Activated naive CD8-positive, alpha-beta T cell treated with anti-CD3 and anti-CD28 coated beads, Interleukin-2, amount 10 ng/mL, durations not matched to agents 7 days and 5 days (primary cell): ENCODE measurements around the gene LHFPL2. TPM values are rescaled to one million over a fixed set of nuclear protein-coding genes. Genes with fewer than 3 reads are reported as not detected.
"Not testable (repeated sequence)": the region's sequence is repeated elsewhere in the genome, so short reads cannot be mapped to it uniquely, and the experiment has no call there.

Source experiments
- ATAC-seq: fragments of 150-1000 bp; cut with Tn5 transposase; one replicate; pipeline ENCODE4 v1.10.0; 2021; ENCODE audit warnings: low read depth, moderate library complexity
- POLR2A ChIA-PET: fragments of 350-600 bp; sonication (Branson Sonifier 250); formaldehyde crosslinking; loops from one replicate; lab custom pipeline; 2021; ENCODE audit warnings: antibody characterized with exemption; lab: Charles Lee
- DNase-seq: peaks from one replicate; pipeline ENCODE4 v3.0.0; 2021
- H3K27ac Mint-ChIP-seq: one replicate; pipeline ENCODE4 v1.8.0; 2022; ENCODE audit warnings: mild to moderate bottlenecking, mixed read lengths
- H3K27me3 Mint-ChIP-seq: one replicate; pipeline ENCODE4 v1.8.0; 2022; ENCODE audit warnings: mild to moderate bottlenecking, moderate library complexity, mixed read lengths
- H3K36me3 Mint-ChIP-seq: one replicate; pipeline ENCODE4 v1.8.0; 2021; ENCODE audit warnings: mild to moderate bottlenecking, mixed read lengths
- H3K4me1 Mint-ChIP-seq: one replicate; pipeline ENCODE4 v1.8.0; 2021; ENCODE audit warnings: mixed read lengths
- H3K4me3 Mint-ChIP-seq: one replicate; pipeline ENCODE4 v1.8.0; 2022; ENCODE audit warnings: mild to moderate bottlenecking, moderate library complexity, mixed read lengths
- H3K9me3 Mint-ChIP-seq: one replicate; pipeline ENCODE4 v1.8.0; 2021; ENCODE audit warnings: mixed read lengths
- total RNA-seq, 2 experiments: library from RNA; stranded (reverse); gene quantifications; one replicate each; pipeline ENCODE4 v1.2.3, GENCODE V29; 2021

Gene LHFPL2
- total RNA-seq, 2 experiments from 2014 or later: 2.4 to 2.8 TPM

DNA sequence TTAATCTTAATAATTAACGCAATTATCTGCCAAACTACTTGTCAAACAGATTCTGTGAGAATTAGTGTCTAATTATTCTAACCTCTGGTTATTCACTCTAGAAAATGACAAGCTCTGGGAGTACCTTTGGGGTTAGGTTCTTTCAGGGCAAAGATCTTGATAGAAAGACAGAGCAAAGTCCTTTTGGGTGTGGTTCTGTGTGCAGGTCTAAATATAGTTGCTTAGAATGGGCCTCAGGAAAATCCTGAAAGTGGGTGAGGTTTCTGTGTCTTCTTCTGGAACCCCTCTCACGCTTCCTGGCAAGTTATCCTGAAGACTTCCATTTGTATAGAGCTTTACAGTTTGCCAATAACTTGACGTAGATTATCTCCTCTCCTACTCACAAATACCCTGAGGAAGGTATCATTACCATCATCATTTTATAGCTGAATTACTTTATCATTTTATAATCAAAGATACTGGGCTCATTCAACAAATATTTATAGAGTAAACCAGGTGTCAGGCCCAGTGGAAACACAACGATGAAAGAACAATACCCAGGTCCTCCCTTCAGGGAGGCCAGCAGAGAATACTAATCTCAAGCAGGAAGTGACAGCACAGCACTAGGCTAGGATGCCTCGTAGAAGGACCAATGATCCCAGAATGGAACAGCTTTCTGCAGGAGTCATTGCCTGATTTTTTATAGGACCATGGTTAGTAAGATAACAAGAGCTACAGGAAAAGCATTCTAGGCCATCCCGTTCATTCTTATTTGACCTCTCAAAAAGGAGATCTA, 27.6 kb upstream of the LHFPL2 start:
- Mint-ChIP-seq H3K36me3 (no peaks in the 10 kb centered on the region), H3K27me3 (peaks cover 7% of the 10 kb centered on the region), H3K4me1 (no peaks in the 10 kb centered on the region), H3K9me3 (no peaks in the 10 kb centered on the region), H3K27ac (no peak overlapping the region), H3K4me3 (no peak overlapping the region)
- ATAC-seq (no peak), DNase-seq (no peak)
- POLR2A ChIA-PET: no interaction called here

DNA sequence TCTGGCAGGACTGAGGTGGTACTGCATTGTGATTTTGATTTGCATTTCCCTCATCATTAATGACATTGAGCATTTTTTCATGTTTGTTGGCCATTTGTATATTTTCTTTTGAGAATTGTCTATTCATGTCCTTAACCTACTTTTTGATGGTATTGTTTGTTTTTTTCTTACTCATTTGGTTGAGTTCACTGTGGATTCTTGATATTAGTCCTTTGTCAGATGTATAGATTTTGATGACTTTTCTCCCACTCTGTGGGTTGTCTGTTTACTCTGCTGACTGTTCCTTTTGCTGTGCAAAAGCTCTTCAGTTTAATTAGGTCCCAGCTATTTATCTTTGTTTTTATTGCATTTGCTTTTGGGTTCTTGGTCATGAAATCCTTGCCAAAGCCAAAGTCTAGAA, 25.3 kb upstream of the LHFPL2 start:
- DNase-seq, H3K4me3 Mint-ChIP-seq, H3K36me3 Mint-ChIP-seq, POLR2A ChIA-PET, H3K9me3 Mint-ChIP-seq, H3K4me1 Mint-ChIP-seq, ATAC-seq, H3K27me3 Mint-ChIP-seq, H3K27ac Mint-ChIP-seq: not testable (repeated sequence)

DNA sequence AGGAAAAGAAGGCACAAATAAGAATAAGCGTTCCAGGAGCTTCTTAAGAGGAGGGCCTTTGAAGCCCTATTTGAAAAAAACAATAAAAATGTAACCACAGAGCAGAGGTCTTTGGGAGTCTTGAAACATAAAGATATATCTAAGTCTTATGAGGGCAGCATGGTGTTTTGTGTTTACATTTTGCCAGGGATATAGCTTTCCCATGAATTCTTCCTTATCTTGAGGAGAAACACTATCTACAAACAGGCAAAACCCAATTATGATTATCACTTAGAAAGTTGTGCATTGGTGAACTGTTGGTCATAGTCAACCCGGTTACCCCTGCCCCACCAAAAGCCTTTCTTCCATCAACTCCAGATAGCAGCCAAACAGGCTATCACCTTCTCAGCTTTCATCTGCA, 23.6 kb upstream of the LHFPL2 start:
- Mint-ChIP-seq H3K36me3 (no peaks in the 10 kb centered on the region), H3K27me3 (peaks cover 7% of the 10 kb centered on the region), H3K9me3 (no peaks in the 10 kb centered on the region), H3K4me3 (no peak overlapping the region), H3K27ac (no peak overlapping the region), H3K4me1 (no peaks in the 10 kb centered on the region)
- ATAC-seq (no peak), DNase-seq (no peak)
- POLR2A ChIA-PET: no interaction called here

DNA sequence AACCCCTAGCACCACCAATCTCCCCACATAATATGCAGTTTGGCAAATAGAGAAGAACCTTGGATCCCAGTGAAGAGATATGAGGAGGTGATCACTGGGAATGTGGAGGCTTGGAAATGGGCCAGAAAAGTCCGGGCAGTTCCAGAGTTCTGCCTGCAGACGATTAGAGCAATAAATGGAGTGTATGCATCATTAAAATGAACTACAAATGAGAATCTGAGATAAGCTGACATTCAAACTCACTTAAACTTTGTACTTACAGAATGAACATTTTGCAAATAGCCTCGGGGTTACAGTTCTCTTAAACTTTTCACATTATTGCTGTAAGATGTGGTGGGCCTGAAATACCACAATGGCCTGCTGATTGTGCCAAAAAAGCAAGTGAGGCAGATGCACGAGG, 23.0 kb upstream of the LHFPL2 start:
- Mint-ChIP-seq H3K4me1 (no peaks in the 10 kb centered on the region), H3K9me3 (no peaks in the 10 kb centered on the region), H3K4me3 (no peak overlapping the region), H3K27ac (no peak overlapping the region), H3K36me3 (no peaks in the 10 kb centered on the region), H3K27me3 (peaks cover 5% of the 10 kb centered on the region)
- DNase-seq (no peak), ATAC-seq (no peak)
- POLR2A ChIA-PET: no interaction called here

DNA sequence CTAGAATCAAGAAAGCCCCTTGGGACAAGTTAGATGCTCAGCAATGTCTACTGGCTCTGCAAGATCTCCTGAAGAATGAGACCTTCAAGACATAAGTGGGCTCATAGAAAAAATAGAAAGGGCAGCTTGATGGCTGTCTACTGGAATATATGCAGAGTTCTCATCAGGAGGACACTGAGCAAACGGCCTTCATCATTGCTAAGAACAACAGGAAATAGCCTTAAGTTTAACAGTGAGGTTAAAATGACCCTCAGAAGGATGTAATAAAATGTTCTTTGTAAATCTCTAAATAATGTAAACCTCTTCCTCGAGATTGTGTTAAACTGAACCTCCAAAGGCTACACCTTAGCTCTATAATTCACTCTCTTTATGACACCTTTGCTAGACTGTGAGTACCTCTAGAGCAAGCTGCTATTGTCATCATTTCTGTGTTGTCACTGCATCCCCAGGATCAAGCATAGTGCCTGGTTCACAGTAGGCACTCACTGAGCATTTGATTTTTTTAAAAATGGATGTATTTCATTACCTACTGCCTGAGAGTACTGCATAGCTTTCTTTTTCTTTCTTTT, 22.2 kb upstream of the LHFPL2 start:
- ATAC-seq (no peak), DNase-seq (no peak)
- no peak overlapping the region for H3K27ac Mint-ChIP-seq
- H3K4me1 Mint-ChIP-seq: no peaks in the 10 kb centered on the region
- H3K27me3 Mint-ChIP-seq: peaks cover 5% of the 10 kb centered on the region
- H3K4me3 Mint-ChIP-seq: no peak overlapping the region
- no peaks in the 10 kb centered on the region for H3K9me3 Mint-ChIP-seq
- no peaks in the 10 kb centered on the region for H3K36me3 Mint-ChIP-seq
- POLR2A ChIA-PET: no interaction called here

DNA sequence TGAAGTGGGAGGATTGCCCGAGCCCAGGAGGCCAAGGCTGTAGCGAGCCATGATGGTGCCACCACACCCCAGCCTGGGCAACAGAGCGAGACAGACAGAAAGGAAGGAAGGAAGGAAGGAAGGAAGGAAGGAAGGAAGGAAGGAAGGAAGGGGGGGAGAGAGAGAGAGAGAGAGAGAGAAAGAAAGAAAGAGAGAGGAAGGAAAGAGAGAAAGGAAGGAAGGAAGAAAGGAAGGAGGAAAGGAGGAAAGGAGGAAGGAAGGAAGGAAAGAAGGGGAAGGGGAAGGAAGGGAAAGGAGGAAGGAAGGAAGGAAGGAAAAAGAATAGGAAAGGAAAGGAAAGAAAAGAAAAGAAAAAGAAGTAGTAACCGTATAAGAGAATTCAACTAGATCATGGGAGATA, 20.8 kb upstream of the LHFPL2 start:
- Mint-ChIP-seq H3K4me3 (no peak overlapping the region), H3K27me3 (peaks cover 7% of the 10 kb centered on the region), H3K9me3 (no peaks in the 10 kb centered on the region), H3K4me1 (no peaks in the 10 kb centered on the region), H3K36me3 (no peaks in the 10 kb centered on the region), H3K27ac (no peak overlapping the region)
- no peak for DNase-seq
- POLR2A ChIA-PET: no interaction called here
- ATAC-seq: no peak

DNA sequence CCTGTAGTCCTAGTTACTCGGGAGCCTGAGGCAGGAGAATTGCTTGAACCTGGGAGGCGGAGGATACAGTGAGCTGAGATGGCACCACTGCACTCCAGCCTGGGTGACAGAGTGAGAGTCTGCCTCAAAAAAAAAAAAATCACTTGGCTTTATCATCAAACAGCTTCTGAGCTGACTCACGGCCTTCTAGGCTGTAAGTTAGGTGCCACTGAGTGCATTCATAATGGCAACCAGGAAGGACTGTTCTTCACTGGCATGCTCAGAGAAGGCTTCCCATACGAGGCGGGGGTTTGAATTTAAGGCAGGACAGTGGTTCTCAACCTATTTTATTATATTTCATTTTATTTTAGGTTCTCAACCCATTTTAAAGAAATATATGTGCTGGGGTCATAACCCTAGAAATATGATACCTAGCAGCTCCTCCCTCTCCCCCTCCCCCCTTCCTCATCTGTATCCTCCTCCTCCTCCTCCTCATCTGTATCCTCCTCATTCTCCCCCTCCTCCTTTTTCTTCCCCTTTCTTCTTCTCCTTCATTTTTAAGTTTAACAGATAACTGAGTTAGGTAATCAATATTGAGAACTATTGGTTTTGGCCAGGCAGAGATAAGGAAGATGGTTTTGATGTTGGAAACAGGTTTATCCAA, 19.0 kb upstream of the LHFPL2 start:
- Mint-ChIP-seq H3K9me3 (no peaks in the 10 kb centered on the region), H3K4me1 (no peaks in the 10 kb centered on the region), H3K27me3 (peaks cover 3% of the 10 kb centered on the region), H3K27ac (no peak overlapping the region), H3K36me3 (no peaks in the 10 kb centered on the region), H3K4me3 (no peak overlapping the region)
- ATAC-seq (no peak), DNase-seq (no peak)
- POLR2A ChIA-PET: interaction anchor here (0.9 kb wide), 1 partner anchor 11 kb away, joined by 3 read pairs; no protein-coding TSS in a partner anchor

DNA sequence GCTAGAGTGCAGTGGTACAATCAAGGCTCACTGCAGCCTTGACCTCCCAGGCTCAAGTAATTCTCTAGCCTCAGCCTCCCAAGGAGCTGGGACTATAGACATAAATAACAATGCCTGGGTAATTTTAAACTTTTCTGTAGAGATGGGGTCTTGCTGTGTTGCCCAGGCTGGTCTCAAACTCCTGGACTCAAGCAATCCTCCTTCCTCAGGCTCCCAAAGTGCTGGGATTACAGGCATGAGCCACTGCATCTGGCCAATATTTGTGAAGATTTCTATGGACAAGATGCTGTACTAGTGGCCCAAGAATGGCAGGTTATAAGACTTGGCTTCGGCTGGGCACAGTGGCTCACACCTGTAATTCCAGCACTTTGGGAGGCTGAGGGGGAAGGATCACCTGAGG, 18.4 kb upstream of the LHFPL2 start:
- not testable (repeated sequence) for H3K36me3 Mint-ChIP-seq, H3K4me1 Mint-ChIP-seq, DNase-seq, ATAC-seq, H3K9me3 Mint-ChIP-seq, H3K27ac Mint-ChIP-seq, H3K27me3 Mint-ChIP-seq, H3K4me3 Mint-ChIP-seq
- POLR2A ChIA-PET: interaction anchor here (0.9 kb wide), 1 partner anchor 11 kb away, joined by 3 read pairs; no protein-coding TSS in a partner anchor

DNA sequence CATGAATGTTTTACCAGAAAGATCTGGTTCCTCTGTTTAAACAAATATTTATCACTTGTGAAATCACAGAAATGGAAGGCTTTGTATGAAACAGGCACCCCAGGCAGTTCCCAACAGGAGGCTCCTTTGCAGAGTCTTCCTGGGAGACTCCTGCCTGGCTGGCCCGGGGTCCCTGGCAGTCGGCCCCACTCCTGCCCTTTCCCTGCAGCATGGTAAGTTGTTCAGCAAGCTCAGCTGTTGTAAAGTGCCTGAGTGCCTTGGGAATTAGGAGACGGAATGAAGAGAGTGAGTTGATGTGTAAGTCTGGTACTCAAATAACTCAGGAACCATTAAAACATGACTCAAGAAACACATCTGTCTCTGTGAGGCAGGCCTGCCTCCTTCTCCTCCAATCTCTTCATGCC, 17.5 kb upstream of the LHFPL2 start:
- Mint-ChIP-seq H3K27ac (no peak overlapping the region), H3K9me3 (no peaks in the 10 kb centered on the region), H3K4me3 (no peak overlapping the region), H3K27me3 (peaks cover 5% of the 10 kb centered on the region), H3K36me3 (no peaks in the 10 kb centered on the region), H3K4me1 (no peaks in the 10 kb centered on the region)
- POLR2A ChIA-PET: no interaction called here
- DNase-seq: no peak
- no peak for ATAC-seq

DNA sequence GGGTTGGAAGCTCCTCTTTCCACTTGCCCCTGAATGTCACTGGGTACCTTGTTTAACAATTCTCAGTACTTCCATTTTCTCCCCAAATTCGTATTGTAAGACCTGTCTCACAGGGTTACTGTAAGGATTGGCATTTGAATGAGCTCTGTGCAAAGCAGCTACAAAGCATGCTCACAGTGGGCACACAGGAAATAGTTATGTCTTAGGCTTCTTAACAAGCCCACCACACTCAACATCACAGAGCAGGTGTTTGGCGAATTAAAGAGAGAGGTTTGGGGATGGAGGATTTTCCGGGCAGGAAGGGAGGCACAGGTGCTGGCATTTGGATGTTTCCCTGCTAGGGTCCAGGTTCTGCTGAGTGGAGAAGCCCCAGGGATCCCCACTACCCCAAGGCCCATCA, 17.0 kb upstream of the LHFPL2 start:
- H3K4me3 Mint-ChIP-seq: no peak overlapping the region
- DNase-seq (no peak), ATAC-seq (no peak)
- H3K27ac Mint-ChIP-seq: no peak overlapping the region
- H3K9me3 Mint-ChIP-seq: no peaks in the 10 kb centered on the region
- H3K36me3 Mint-ChIP-seq: no peaks in the 10 kb centered on the region
- peaks cover 5% of the 10 kb centered on the region for H3K27me3 Mint-ChIP-seq
- no peaks in the 10 kb centered on the region for H3K4me1 Mint-ChIP-seq
- POLR2A ChIA-PET: no interaction called here

DNA sequence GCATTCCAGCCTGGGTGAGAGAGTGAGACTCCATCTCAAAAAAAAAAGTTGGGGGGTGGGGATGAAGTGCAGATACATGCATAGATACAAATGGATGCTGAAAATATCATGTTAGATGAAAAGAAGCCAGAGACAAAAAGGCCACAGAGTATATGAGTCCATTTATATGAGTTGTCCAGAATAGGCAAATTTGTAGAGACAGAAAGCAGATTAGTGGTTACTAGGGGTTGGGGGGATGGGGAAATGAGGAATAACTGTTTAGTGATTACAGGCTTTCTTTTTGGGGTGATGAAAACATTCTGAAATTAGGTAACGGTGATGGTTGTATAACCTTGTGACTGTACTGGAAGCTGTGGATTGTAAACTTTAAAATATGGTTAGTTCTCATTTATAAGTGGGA, 13.8 kb upstream of the LHFPL2 start:
- H3K9me3 Mint-ChIP-seq: no peaks in the 10 kb centered on the region
- no peak for DNase-seq
- H3K4me1 Mint-ChIP-seq: no peaks in the 10 kb centered on the region
- H3K27ac Mint-ChIP-seq: no peak overlapping the region
- peaks cover 23% of the 10 kb centered on the region for H3K27me3 Mint-ChIP-seq
- no peaks in the 10 kb centered on the region for H3K36me3 Mint-ChIP-seq
- no peak for ATAC-seq
- POLR2A ChIA-PET: no interaction called here
- no peak overlapping the region for H3K4me3 Mint-ChIP-seq

DNA sequence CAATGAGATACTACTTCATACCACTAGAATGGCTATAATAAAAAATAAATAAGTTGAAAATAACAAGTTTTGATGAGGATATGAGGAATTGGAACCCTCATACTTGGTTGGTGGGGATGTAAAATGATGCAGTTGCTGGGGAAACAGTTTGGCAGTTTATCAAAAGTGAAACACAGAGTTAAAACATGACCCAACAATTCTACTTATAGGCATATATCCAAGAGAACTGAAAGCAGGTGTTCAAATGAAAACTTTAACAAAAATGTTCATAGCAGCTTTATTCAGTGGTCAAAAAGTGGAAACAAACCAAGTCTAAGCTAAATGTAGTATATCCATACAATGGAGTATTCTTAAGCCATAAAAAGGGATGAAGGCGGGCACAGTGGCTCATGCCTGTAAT, 13.1 kb upstream of the LHFPL2 start:
- Mint-ChIP-seq H3K27ac (no peak overlapping the region), H3K27me3 (peaks cover 24% of the 10 kb centered on the region), H3K4me1 (no peaks in the 10 kb centered on the region), H3K4me3 (no peak overlapping the region), H3K36me3 (no peaks in the 10 kb centered on the region), H3K9me3 (no peaks in the 10 kb centered on the region)
- DNase-seq (no peak), ATAC-seq (no peak)
- POLR2A ChIA-PET: no interaction called here

DNA sequence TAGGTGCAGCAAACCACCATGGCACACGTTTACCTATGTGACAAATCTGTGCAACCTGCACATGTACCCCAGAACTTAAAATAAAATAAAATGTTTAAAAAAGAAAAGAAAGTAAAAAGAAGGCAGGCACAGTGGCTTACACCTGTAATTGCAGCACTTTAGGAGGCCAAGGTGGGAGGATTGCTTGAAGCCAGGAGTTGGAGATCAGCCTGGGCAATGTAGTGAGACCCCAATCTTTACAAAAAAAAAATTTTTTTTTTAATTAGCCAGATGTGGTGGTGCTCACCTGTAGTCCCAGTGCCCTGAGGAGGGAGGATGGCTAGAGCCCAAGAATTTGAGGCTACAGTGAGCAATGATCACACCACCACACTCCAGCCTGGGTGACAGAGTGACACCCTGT, 12.5 kb upstream of the LHFPL2 start:
- H3K27me3 Mint-ChIP-seq: peaks cover 27% of the 10 kb centered on the region
- no peaks in the 10 kb centered on the region for H3K9me3 Mint-ChIP-seq
- POLR2A ChIA-PET: no interaction called here
- no peaks in the 10 kb centered on the region for H3K4me1 Mint-ChIP-seq
- H3K27ac Mint-ChIP-seq: no peak overlapping the region
- H3K4me3 Mint-ChIP-seq: no peak overlapping the region
- no peaks in the 10 kb centered on the region for H3K36me3 Mint-ChIP-seq
- no peak for ATAC-seq
- DNase-seq: no peak

DNA sequence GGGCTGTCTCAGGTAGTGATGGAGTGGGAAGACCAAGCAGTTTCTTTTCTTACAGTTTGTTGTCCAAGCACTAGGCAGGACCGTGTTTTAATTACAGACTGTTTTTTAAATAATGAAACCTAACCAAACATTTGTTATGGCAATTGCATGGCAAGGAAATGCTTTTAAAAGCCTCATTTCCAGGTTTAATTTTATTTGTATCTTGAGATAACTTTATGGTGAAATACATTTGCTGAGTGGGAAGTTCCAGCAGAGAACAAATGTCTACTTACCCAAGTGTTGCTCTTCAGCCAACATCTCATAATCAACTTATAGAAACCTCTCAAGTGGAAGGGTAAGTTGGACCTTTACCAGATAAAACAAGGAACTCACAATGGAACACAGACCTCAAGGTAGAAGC, 11.8 kb upstream of the LHFPL2 start:
- DNase-seq (no peak), ATAC-seq (no peak)
- Mint-ChIP-seq H3K27me3 (peaks cover 28% of the 10 kb centered on the region), H3K4me1 (no peaks in the 10 kb centered on the region), H3K4me3 (no peak overlapping the region), H3K27ac (no peak overlapping the region), H3K9me3 (no peaks in the 10 kb centered on the region), H3K36me3 (no peaks in the 10 kb centered on the region)
- POLR2A ChIA-PET: no interaction called here
